C4-2B (cell line): Measurements from ENCODE around the gene LMOD1.

Source experiments
- CTCF ChIP-seq: fragments of 450-650 bp; conservative IDR thresholded peaks from 2 replicates; pipeline ENCODE4 v1.5.1; 2017; ENCODE audit warnings: mild to moderate bottlenecking
- ZFX ChIP-seq: fragments of 450-650 bp; IDR thresholded peaks from 2 replicates; pipeline ENCODE4 v1.6.1; 2017

GRCh38 chr1:201945863-201946223 lies 505 bp downstream of the LMOD1 start:
- TF ChIP-seq CTCF = no peak
- TF ChIP-seq ZFX = no peak
